ENCODE measurements around the gene EEPD1.

The EEPD1 gene

GRCh38 chr7:36157527-36158320, 4.7 kb downstream of the EEPD1 start:
- no peak for DNase-seq

- no peak for DNase-seq
These were observed 5.2 kb downstream of the EEPD1 start for GRCh38 chr7:36158321-36158605.

- DNase-seq, result no peak
These were observed 6.6 kb downstream of the EEPD1 start for GRCh38 chr7:36159618-36160017.

- DNase-seq, result no peak
These were observed 7.3 kb downstream of the EEPD1 start for GRCh38 chr7:36160313-36160712.

GRCh38 chr7:36161996-36162395, 8.9 kb downstream of the EEPD1 start:
- no peak for DNase-seq

GRCh38 chr7:36165059-36165458, 12.0 kb downstream of the EEPD1 start:
- no peak for DNase-seq

GRCh38 chr7:36165802-36166201, 12.7 kb downstream of the EEPD1 start:
- no peak for DNase-seq

GRCh38 chr7:36167403-36168050, 14.5 kb downstream of the EEPD1 start:
- no peak for DNase-seq

GRCh38 chr7:36171503-36171902, 18.4 kb downstream of the EEPD1 start:
- no peak for DNase-seq

GRCh38 chr7:36175886-36176285, 22.8 kb downstream of the EEPD1 start:
- DNase-seq, result no peak

- DNase-seq, result no peak
These were observed 23.6 kb downstream of the EEPD1 start for GRCh38 chr7:36176697-36177096.

- DNase-seq, result peak; percentile 10
These were observed 27.1 kb downstream of the EEPD1 start for GRCh38 chr7:36180121-36180520.

GRCh38 chr7:36181668-36182067, 28.6 kb downstream of the EEPD1 start:
- DNase-seq, result no peak

GRCh38 chr7:36182854-36183604, 30.0 kb downstream of the EEPD1 start:
- DNase-seq, result no peak

- no peak for DNase-seq
These were observed 32.0 kb downstream of the EEPD1 start for GRCh38 chr7:36185092-36185491.

- DNase-seq, result no peak
These were observed 32.7 kb downstream of the EEPD1 start for GRCh38 chr7:36185756-36186155.

GRCh38 chr7:36186359-36187121, 33.5 kb downstream of the EEPD1 start:
- DNase-seq, result no peak

- no peak for DNase-seq
These were observed 35.2 kb downstream of the EEPD1 start for GRCh38 chr7:36188266-36188665.

- no peak for DNase-seq
These were observed 35.9 kb downstream of the EEPD1 start for GRCh38 chr7:36188906-36189305.

GRCh38 chr7:36190447-36191291, 37.6 kb downstream of the EEPD1 start:
- DNase-seq, result no peak

- no peak for DNase-seq
These were observed 38.4 kb downstream of the EEPD1 start for GRCh38 chr7:36191292-36191920.

Measured in NCI-H82 (cell line).